A549 (cell line): ENCODE results near the gene KRTAP4-11. TPM values are rescaled to one million over a fixed set of nuclear protein-coding genes. Genes with fewer than 3 reads are reported as not detected.

ENCODE experiments used
- ATAC-seq, 2 experiments: fragments of 200-7000 bp in 1 of 2; fragments of >200 bp in 1 of 2; cut with Nextera tagmentation in 1 of 2; cut with Tn5 transposase in 1 of 2; 3 replicates each; pipeline versions ENCODE4 v1.8.0 to v1.9.1; 2018 to 2020; ENCODE audit warnings: mild to moderate bottlenecking in 1 of 2, moderate library complexity in 1 of 2
- CTCF ChIA-PET: fragments of 300-600 bp; sonication (Branson Sonifier 250); formaldehyde crosslinking; extraction: SDS; loops from one replicate; lab custom pipeline; 2021; ENCODE audit warnings: antibody characterized with exemption, inconsistent platforms; lab: Yijun Ruan, JAX
- POLR2A ChIA-PET: fragments of 350-600 bp; formaldehyde crosslinking; extraction: SDS; loops from one replicate; lab custom pipeline; 2021; ENCODE audit warnings: antibody characterized with exemption, inconsistent platforms; lab: Yijun Ruan, JAX
- DNase-seq, 2 experiments: peaks; one replicate each; pipeline versions ENCODE4 v3.0.0 to v3.0.0-alpha.2; 2011 to 2016; ENCODE audit warnings: low read depth in 1 of 2, low spot score in 1 of 2
- FAIRE-seq: peaks from 2 replicates; lab custom pipeline; 2011; peaks lifted over from hg19 to GRCh38; lab: Jason Lieb, UNC
- H3K27ac ChIP-seq, 2 experiments: fragments of >200 bp; sonication (Bioruptor Twin); formaldehyde crosslinking; 3 replicates each; pipeline ENCODE4 v1.5.1; 2016 to 2017
- H3K4me1 ChIP-seq: fragments of >200 bp; sonication (Bioruptor Twin); formaldehyde crosslinking; 3 replicates; pipeline ENCODE4 v1.6.1; 2016
- H3K4me2 ChIP-seq: fragments of >200 bp; sonication (Bioruptor Twin); formaldehyde crosslinking; 3 replicates; pipeline ENCODE4 v1.6.1; 2016
- H3K4me3 ChIP-seq: fragments of >200 bp; sonication (Bioruptor Twin); formaldehyde crosslinking; 3 replicates; pipeline ENCODE4 v1.5.1; 2016
- H3K9me3 ChIP-seq: fragments of >200 bp; sonication (Bioruptor Twin); formaldehyde crosslinking; 3 replicates; pipeline ENCODE4 v1.6.1; 2016
- BHLHE40 ChIP-seq: IDR thresholded peaks from 2 replicates; pipeline ENCODE4 v1.6.1; 2012; ENCODE audit warnings: low read depth, low read length, inconsistent platforms
- CBX2 ChIP-seq: fragments of 200-600 bp; sonication (generic); IDR thresholded peaks from 2 replicates; pipeline ENCODE4 v1.6.1; 2016; ENCODE audit warnings: low read depth, mild to moderate bottlenecking, borderline replicate concordance
- CHD2 ChIP-seq: fragments of 150-350 bp; IDR thresholded peaks from 2 replicates; pipeline ENCODE4 v1.6.1; 2014; ENCODE audit warnings: low read length; ENCODE audit not compliant: partially characterized antibody
- HDAC2 ChIP-seq: fragments of 200-600 bp; sonication (generic); IDR thresholded peaks from 2 replicates; pipeline ENCODE4 v1.6.1; 2016
- HOXA7 ChIP-seq: fragments of 250-450 bp; sonication (Bioruptor Pico); IDR thresholded peaks from 2 replicates; pipeline ENCODE4 v1.5.0; 2020; ENCODE audit warnings: mild to moderate bottlenecking, moderate library complexity
- KDM1A ChIP-seq: fragments of 200-600 bp; sonication (generic); IDR thresholded peaks from 2 replicates; pipeline ENCODE4 v1.6.1; 2016; ENCODE audit warnings: low read depth, mild to moderate bottlenecking
- MAFK ChIP-seq: fragments of 450-650 bp; IDR thresholded peaks from 2 replicates; pipeline ENCODE4 v1.6.1; 2014; ENCODE audit not compliant: partially characterized antibody
- MAZ ChIP-seq: fragments of 150-350 bp; IDR thresholded peaks from 2 replicates; pipeline ENCODE4 v1.6.1; 2014; ENCODE audit warnings: antibody characterized with exemption, low read depth, low read length, borderline replicate concordance
- MYC ChIP-seq: IDR thresholded peaks from 2 replicates; pipeline ENCODE4 v1.6.1; 2012; ENCODE audit warnings: mild to moderate bottlenecking, inconsistent platforms, low read length, improper control_type of control experiment, borderline replicate concordance
- NFE2L2 ChIP-seq: fragments of 150-350 bp; conservative IDR thresholded peaks from 2 replicates; pipeline ENCODE4 v1.6.1; 2014; ENCODE audit warnings: low read length
- POLR2AphosphoS2 ChIP-seq: conservative IDR thresholded peaks from 2 replicates; pipeline ENCODE4 v1.6.1; 2012; ENCODE audit warnings: low read length, improper control_type of control experiment, inconsistent platforms
- RARB ChIP-seq: fragments of 250-450 bp; sonication (Bioruptor Pico); IDR thresholded peaks from 2 replicates; pipeline ENCODE4 v1.8.0; 2021; ENCODE audit warnings: mild to moderate bottlenecking, moderate library complexity
- RFX5 ChIP-seq: fragments of 450-650 bp; IDR thresholded peaks from 2 replicates; pipeline ENCODE4 v1.7.1; 2014; ENCODE audit warnings: antibody characterized with exemption, mild to moderate bottlenecking, moderate library complexity
- SREBF2 ChIP-seq: fragments of 450-650 bp; IDR thresholded peaks from 2 replicates; pipeline ENCODE4 v1.6.1; 2014; ENCODE audit warnings: mild to moderate bottlenecking, moderate library complexity
- TP53 ChIP-seq: fragments of 250-450 bp; sonication (Bioruptor Pico); IDR thresholded peaks from 2 replicates; pipeline ENCODE4 v1.5.0; 2021; ENCODE audit warnings: mild to moderate bottlenecking, moderate library complexity
- ZFP36 ChIP-seq: fragments of 450-650 bp; IDR thresholded peaks from 2 replicates; pipeline ENCODE4 v1.6.1; 2014; ENCODE audit warnings: borderline replicate concordance; ENCODE audit not compliant: partially characterized antibody
- ZSCAN20 ChIP-seq: fragments of 250-450 bp; sonication (Bioruptor Pico); IDR thresholded peaks from 2 replicates; pipeline ENCODE4 v1.8.0; 2022; ENCODE audit warnings: mild to moderate bottlenecking, moderate library complexity
- WGBS: methylation state at CpG from one replicate; pipeline ENCODE4 v1.1.6; 2017; ENCODE audit errors: missing lambda C conversion rate; 5-methylcytosine and 5-hydroxymethylcytosine counted together
- polyA plus RNA-seq, 4 experiments: library from polyadenylated mRNA; depleted of rRNA in 3 of 4; stranded (reverse); fragments of >200 nt; fragmentation: RNase III in 1 of 4; extraction: RNeasy Plus Mini Kit Qiagen cat#74134 plus additional on column Dnase treatment in 1 of 4; gene quantifications; 2 replicates in 3 of 4; 3 replicates in 1 of 4; pipeline ENCODE4 v1.2.3, GENCODE V29; 2011 to 2017
- TF ChIP-seq, protein P1 (sequence below): fragments of >200 bp; sonication (Bioruptor Twin); formaldehyde crosslinking; IDR thresholded peaks from 2 replicates; pipeline ENCODE4 v1.6.1; 2016
- TF ChIP-seq, protein P2 (sequence below): fragments of 250-450 bp; sonication (Bioruptor Pico); IDR thresholded peaks from 2 replicates; pipeline ENCODE4 v1.5.0; 2021; ENCODE audit warnings: mild to moderate bottlenecking, moderate library complexity, borderline replicate concordance
- TF ChIP-seq, protein P3 (sequence below): fragments of 150-350 bp; IDR thresholded peaks from 2 replicates; pipeline ENCODE4 v1.6.1; 2014; ENCODE audit warnings: low read depth, mild to moderate bottlenecking, low read length
- TF ChIP-seq, protein P4 (sequence below): IDR thresholded peaks from 2 replicates; pipeline ENCODE4 v1.6.1; 2012
- TF ChIP-seq, protein P5 (sequence below): fragments of 200-600 bp; sonication (generic); IDR thresholded peaks from 2 replicates; pipeline ENCODE4 v1.6.1; 2016; ENCODE audit warnings: antibody characterized with exemption, mild to moderate bottlenecking, moderate library complexity
- TF ChIP-seq, protein P6 (sequence below): fragments of 450-650 bp; IDR thresholded peaks from 2 replicates; pipeline ENCODE4 v1.6.1; 2014; ENCODE audit warnings: antibody characterized with exemption

The KRTAP4-11 gene
- polyA plus RNA-seq, 2 of the 4 experiments (the other 2 are of a cell fraction), result not detected

DNA sequence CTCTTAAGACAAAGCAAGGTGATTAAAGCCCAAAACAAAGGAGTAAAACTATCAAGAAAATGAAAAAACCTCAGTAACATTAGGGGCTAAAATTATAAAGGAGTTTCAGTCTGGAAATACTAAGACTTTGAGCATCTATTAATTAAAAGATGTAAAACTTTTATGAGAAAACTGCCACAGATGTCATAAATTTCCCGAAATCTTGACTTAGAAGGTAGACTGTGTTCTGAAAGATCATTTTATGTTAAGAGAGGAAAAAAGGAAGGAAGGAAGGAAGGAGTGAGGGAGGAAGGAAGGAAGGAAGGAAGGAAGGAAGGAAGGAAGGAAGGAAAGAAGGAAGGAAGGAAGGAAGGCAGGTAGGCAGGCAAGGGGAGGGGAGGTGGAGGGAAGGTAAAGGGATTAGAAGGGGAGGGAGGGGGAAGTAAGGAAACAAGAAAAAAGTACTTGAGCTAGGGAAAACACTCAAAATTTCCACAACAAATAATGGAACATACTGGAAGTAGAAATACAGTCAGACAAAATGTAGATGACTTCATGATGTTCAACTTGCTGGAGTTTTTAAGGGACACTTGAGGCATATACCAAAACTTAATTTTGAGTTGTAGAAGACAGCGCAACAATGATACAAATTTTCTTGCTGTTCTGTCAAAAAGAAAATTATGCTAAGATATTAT is 29.5 kb upstream of the KRTAP4-11 start:
- Histone ChIP-seq H3K4me2 (no peak overlapping the region), H3K4me3 (no peak overlapping the region), H3K27ac (no peak overlapping the region), H3K9me3 (peaks cover 9% of the 10 kb centered on the region; the same call in 2 of the 3 replicates), H3K4me1 (no peaks in the 10 kb centered on the region)
- POLR2A ChIA-PET, result no interaction called here
- no peak for TF ChIP-seq MAFK
- TF ChIP-seq KDM1A, result no peak
- no peak for TF ChIP-seq HOXA7 (CRISPR knock-in tag)
- TF ChIP-seq, protein P1, sequence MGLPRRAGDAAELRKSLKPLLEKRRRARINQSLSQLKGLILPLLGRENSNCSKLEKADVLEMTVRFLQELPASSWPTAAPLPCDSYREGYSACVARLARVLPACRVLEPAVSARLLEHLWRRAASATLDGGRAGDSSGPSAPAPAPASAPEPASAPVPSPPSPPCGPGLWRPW, result no peak
- TF ChIP-seq MYC, result no peak
- TF ChIP-seq, protein P2, sequence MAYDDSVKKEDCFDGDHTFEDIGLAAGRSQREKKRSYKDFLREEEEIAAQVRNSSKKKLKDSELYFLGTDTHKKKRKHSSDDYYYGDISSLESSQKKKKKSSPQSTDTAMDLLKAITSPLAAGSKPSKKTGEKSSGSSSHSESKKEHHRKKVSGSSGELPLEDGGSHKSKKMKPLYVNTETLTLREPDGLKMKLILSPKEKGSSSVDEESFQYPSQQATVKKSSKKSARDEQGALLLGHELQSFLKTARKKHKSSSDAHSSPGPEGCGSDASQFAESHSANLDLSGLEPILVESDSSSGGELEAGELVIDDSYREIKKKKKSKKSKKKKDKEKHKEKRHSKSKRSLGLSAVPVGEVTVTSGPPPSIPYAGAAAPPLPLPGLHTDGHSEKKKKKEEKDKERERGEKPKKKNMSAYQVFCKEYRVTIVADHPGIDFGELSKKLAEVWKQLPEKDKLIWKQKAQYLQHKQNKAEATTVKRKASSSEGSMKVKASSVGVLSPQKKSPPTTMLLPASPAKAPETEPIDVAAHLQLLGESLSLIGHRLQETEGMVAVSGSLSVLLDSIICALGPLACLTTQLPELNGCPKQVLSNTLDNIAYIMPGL (CRISPR knock-in tag), result no peak
- TF ChIP-seq CHD2, result no peak
- TF ChIP-seq BHLHE40, result no peak
- FAIRE-seq (no peak), ATAC-seq (no peak), DNase-seq (no peak)
- 75% methylated on average over 2 of the region's 2 CpGs for WGBS
- CTCF ChIA-PET, result interaction anchor here (0.6 to 0.8 kb wide), 2 partner anchors 12 to 75 kb away, joined by 3 read pairs; no protein-coding TSS in a partner anchor

DNA sequence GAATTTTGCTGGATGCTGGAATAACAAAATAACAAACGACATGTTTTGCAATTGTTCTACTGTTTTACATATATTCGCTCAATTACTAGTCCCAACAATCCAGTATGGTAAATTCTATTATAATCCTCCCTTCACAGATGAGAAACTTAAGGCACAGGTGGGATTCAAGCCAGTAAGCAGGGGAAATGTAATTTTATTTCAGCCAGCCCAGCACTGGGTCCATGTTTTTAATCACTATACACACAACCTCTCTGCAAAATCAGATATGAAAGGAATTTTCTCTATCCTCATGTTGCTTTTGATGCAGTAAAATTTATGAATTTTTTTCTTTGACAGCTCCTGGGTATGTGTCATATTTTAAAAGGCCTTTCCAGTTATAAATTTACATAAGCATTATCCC is 27.1 kb upstream of the KRTAP4-11 start:
- TF ChIP-seq BHLHE40 (no peak), ZSCAN20 (CRISPR knock-in tag) (no peak), NFE2L2 (no peak), RARB (CRISPR knock-in tag) (no peak), HDAC2 (no peak), MAZ (no peak), TP53 (CRISPR knock-in tag) (no peak), ZFP36 (no peak), SREBF2 (no peak), MYC (no peak), RFX5 (no peak), POLR2AphosphoS2 (no peak), CBX2 (no peak)
- TF ChIP-seq, protein P3, sequence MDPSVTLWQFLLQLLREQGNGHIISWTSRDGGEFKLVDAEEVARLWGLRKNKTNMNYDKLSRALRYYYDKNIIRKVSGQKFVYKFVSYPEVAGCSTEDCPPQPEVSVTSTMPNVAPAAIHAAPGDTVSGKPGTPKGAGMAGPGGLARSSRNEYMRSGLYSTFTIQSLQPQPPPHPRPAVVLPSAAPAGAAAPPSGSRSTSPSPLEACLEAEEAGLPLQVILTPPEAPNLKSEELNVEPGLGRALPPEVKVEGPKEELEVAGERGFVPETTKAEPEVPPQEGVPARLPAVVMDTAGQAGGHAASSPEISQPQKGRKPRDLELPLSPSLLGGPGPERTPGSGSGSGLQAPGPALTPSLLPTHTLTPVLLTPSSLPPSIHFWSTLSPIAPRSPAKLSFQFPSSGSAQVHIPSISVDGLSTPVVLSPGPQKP, result no peak
- TF ChIP-seq, protein P4, sequence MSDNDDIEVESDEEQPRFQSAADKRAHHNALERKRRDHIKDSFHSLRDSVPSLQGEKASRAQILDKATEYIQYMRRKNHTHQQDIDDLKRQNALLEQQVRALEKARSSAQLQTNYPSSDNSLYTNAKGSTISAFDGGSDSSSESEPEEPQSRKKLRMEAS, result no peak
- TF ChIP-seq, protein P5, sequence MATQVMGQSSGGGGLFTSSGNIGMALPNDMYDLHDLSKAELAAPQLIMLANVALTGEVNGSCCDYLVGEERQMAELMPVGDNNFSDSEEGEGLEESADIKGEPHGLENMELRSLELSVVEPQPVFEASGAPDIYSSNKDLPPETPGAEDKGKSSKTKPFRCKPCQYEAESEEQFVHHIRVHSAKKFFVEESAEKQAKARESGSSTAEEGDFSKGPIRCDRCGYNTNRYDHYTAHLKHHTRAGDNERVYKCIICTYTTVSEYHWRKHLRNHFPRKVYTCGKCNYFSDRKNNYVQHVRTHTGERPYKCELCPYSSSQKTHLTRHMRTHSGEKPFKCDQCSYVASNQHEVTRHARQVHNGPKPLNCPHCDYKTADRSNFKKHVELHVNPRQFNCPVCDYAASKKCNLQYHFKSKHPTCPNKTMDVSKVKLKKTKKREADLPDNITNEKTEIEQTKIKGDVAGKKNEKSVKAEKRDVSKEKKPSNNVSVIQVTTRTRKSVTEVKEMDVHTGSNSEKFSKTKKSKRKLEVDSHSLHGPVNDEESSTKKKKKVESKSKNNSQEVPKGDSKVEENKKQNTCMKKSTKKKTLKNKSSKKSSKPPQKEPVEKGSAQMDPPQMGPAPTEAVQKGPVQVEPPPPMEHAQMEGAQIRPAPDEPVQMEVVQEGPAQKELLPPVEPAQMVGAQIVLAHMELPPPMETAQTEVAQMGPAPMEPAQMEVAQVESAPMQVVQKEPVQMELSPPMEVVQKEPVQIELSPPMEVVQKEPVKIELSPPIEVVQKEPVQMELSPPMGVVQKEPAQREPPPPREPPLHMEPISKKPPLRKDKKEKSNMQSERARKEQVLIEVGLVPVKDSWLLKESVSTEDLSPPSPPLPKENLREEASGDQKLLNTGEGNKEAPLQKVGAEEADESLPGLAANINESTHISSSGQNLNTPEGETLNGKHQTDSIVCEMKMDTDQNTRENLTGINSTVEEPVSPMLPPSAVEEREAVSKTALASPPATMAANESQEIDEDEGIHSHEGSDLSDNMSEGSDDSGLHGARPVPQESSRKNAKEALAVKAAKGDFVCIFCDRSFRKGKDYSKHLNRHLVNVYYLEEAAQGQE, result no peak
- TF ChIP-seq, protein P6, sequence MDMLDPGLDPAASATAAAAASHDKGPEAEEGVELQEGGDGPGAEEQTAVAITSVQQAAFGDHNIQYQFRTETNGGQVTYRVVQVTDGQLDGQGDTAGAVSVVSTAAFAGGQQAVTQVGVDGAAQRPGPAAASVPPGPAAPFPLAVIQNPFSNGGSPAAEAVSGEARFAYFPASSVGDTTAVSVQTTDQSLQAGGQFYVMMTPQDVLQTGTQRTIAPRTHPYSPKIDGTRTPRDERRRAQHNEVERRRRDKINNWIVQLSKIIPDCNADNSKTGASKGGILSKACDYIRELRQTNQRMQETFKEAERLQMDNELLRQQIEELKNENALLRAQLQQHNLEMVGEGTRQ, result no peak
- ATAC-seq (no peak), DNase-seq (no peak), FAIRE-seq (no peak)
- WGBS, result 49% methylated on average over 2 of the region's 2 CpGs
- no peak overlapping the region for H3K4me2 ChIP-seq
- no peak overlapping the region for H3K27ac ChIP-seq
- ChIA-PET CTCF (no interaction called here), POLR2A (no interaction called here)
- peaks cover 31% of the 10 kb centered on the region for H3K9me3 ChIP-seq
- no peak overlapping the region for H3K4me3 ChIP-seq
- no peaks in the 10 kb centered on the region for H3K4me1 ChIP-seq
